T1000 (cell line): Measurements from ENCODE around the gene CSH2.
"Not testable (repeated sequence)": the region's sequence is repeated elsewhere in the genome, so short reads cannot be mapped to it uniquely, and the experiment has no call there.

Source experiments
- DNase-seq: peaks from one replicate; lab custom pipeline; 2025; ENCODE audit warnings: mixed read lengths; lab: John Stamatoyannopoulos, UW

The CSH2 gene

GRCh38 chr17:63855185-63855584, 18.3 kb downstream of the CSH2 start:
- DNase-seq = no peak

- DNase-seq = no peak
These were observed 18.8 kb downstream of the CSH2 start for GRCh38 chr17:63854709-63855108.

- DNase-seq = no peak
These were observed 20.2 kb downstream of the CSH2 start for GRCh38 chr17:63853260-63853659.

- DNase-seq = no peak
These were observed 23.1 kb downstream of the CSH2 start for GRCh38 chr17:63850401-63850800.

- DNase-seq = peak; percentile 96
These were observed 24.4 kb downstream of the CSH2 start for GRCh38 chr17:63848834-63849689.

GRCh38 chr17:63847525-63848249, 25.8 kb downstream of the CSH2 start:
- DNase-seq = no peak

GRCh38 chr17:63845509-63845908, 28.0 kb downstream of the CSH2 start:
- no peak for DNase-seq

GRCh38 chr17:63843910-63844677, 29.4 kb downstream of the CSH2 start:
- no peak for DNase-seq

GRCh38 chr17:63843387-63843888, 30.0 kb downstream of the CSH2 start:
- not testable (repeated sequence) for DNase-seq

GRCh38 chr17:63842540-63843386, 30.7 kb downstream of the CSH2 start, which contains the start of gene SMARCD2:
Gene SMARCD2 (minus strand): TSS chr17:63842685. CDS start chr17:63842674, 11 bp downstream.
- DNase-seq = peak; percentile 98

- DNase-seq = no peak
These were observed 31.3 kb downstream of the CSH2 start for GRCh38 chr17:63842173-63842539.

- DNase-seq = peak; percentile 34
These were observed 31.9 kb downstream of the CSH2 start for GRCh38 chr17:63841350-63842172.

GRCh38 chr17:63840591-63841349, 32.7 kb downstream of the CSH2 start:
- no peak for DNase-seq

- DNase-seq = no peak
These were observed 34.8 kb downstream of the CSH2 start for GRCh38 chr17:63838631-63839171.

GRCh38 chr17:63837962-63838600, 35.4 kb downstream of the CSH2 start:
- no peak for DNase-seq

GRCh38 chr17:63837480-63837879, 36.0 kb downstream of the CSH2 start:
- DNase-seq = no peak

GRCh38 chr17:63836811-63837210, 36.7 kb downstream of the CSH2 start:
- DNase-seq = no peak

GRCh38 chr17:63835167-63835720, 38.2 kb downstream of the CSH2 start:
- DNase-seq = no peak
